ENCODE data around the gene KCTD21.
A peak's percentile ranks its signal among the peaks of the same experiment; 100 is the strongest.
"Not testable (repeated sequence)": the region's sequence is repeated elsewhere in the genome, so short reads cannot be mapped to it uniquely, and the experiment has no call there.

KCTD21 gene, protein sequence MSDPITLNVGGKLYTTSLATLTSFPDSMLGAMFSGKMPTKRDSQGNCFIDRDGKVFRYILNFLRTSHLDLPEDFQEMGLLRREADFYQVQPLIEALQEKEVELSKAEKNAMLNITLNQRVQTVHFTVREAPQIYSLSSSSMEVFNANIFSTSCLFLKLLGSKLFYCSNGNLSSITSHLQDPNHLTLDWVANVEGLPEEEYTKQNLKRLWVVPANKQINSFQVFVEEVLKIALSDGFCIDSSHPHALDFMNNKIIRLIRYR

DNA sequence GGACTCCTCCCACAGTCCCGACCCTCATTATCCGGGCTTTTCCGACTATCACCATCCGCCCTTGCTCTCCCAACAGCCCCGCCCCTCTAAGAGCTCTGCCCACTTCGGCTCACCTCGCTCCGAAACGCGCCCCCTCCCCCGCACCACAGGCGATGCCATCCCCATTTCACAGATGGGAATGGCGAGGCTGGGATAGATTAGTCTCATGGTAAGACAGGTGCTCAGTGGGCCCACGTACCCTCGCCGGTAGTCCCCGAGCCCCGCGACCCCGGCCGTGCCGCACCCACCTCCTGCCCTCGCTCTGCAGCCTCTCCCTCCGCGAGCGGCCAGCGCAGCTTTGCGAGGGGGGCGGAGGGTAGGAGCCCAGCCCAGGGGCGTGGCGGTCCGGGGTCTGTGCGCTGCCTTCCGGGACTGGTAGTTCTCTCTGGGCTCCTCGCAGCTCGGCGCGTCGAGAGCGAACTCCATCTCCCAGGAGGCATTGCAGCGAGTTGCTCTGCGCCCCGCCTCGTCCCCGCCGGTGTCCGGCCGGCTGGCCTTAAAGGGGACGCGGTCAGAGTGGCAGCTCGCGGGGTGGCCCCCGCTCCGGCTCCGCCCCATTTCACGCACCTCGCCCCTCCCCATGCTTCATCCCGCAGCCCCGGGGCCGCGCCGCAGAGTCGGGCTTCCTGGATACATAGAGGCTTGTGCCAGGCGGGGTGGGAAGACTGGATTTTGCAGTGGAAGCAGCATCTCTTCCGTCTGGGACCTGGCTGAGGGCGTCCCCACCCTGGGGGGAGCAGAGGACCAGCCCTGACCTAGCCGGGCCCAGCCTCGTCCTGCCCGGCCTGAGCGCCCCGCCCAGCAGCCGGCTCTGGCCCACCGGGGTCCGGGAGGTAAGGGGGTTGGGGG lies at the start of gene KCTD21, which contains the start of gene USP35:
KCTD21 (minus strand) TSS at position 341 of the 888 bp plus-strand sequence. CDS start 14,072 bp downstream, outside the sequence.
USP35 (plus strand) TSS at position 634 of the 888 bp plus-strand sequence. CDS start 7,327 bp downstream, outside the sequence.
- ChIA-PET POLR2A (interaction anchor here (0.6 to 0.7 kb wide), 2 partner anchors 139 to 706 kb away, joined by 7 to 10 read pairs; no protein-coding TSS in a partner anchor), CTCF (interaction anchor here (0.8 to 1.9 kb wide), 5 partner anchors 13 to 232 kb away, joined by 3 to 6 read pairs (median 4); no protein-coding TSS in a partner anchor)
- peak; percentile 98 for DNase-seq (ENCODE audit: extremely low spot score)
- TF ChIP-seq, protein P1, sequence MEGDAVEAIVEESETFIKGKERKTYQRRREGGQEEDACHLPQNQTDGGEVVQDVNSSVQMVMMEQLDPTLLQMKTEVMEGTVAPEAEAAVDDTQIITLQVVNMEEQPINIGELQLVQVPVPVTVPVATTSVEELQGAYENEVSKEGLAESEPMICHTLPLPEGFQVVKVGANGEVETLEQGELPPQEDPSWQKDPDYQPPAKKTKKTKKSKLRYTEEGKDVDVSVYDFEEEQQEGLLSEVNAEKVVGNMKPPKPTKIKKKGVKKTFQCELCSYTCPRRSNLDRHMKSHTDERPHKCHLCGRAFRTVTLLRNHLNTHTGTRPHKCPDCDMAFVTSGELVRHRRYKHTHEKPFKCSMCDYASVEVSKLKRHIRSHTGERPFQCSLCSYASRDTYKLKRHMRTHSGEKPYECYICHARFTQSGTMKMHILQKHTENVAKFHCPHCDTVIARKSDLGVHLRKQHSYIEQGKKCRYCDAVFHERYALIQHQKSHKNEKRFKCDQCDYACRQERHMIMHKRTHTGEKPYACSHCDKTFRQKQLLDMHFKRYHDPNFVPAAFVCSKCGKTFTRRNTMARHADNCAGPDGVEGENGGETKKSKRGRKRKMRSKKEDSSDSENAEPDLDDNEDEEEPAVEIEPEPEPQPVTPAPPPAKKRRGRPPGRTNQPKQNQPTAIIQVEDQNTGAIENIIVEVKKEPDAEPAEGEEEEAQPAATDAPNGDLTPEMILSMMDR (IDR thresholded peaks at IDR 0.05; ENCODE audit: control extremely low read depth, extremely low read depth, low read depth, missing control alignments): no peak

DNA sequence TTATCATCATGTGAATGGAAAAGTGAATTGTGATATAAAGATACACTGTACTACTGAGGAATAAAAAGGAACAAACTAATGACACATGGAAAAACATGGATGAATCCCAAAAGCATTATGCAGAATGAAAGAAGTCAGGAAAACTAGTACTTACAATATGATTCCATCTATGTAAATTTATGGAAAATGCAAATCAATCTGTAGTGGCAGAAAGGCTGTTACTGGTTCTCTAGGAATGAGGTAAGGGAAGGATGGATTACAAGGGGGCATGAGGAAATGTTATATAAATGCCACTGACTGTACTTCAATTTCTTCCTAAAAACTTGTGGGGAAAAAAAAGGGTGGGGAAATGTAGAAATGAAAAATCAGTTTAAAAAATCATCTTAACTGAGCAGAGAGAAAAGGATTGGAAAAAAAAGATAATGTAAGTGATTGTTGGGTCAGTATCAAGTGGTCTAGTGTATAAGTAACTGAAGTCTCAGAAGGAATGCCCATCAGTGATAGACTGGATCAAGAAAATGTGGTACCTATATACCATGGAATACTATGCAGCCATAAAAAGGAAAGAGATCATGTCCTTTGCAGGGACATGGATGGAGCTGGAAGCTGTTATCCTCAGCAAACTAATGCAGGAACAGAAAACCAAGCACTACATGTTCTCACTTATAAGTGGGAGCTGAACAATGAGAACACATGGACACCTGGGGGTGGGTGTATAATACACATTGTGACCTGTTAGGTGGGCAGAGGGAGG lies 49.0 kb upstream of the KCTD21 start:
- CTCF ChIA-PET: interaction anchor here (1.1 to 1.4 kb wide), 4 partner anchors 9 to 179 kb away, joined by 3 to 8 read pairs (median 3); no protein-coding TSS in a partner anchor
- DNase-seq (ENCODE audit: extremely low spot score): no peak
- POLR2A ChIA-PET: no interaction called here
- TF ChIP-seq, protein P1 (IDR thresholded peaks at IDR 0.05; ENCODE audit: control extremely low read depth, extremely low read depth, low read depth, missing control alignments): no peak

DNA sequence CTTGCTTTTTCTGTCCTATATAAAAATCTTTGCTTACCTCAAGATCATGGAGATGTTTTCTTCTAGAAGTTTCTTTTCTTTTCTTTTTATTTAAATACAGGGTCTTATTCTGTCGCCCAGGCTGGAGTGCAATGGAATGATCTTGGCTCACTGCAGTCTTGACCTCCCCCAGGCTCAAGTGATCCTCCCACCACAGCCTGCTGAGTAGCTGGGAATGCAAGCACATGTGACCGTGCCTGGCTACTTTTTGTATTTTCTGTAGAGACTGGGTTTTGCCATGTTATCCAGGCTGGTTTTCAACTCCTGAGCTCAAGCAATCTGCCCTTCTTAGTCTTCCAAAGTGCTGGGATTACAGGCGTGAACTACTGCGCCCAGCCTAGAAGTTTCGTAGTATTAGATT lies 45.6 kb upstream of the KCTD21 start:
- TF ChIP-seq, protein P1 (IDR thresholded peaks at IDR 0.05; ENCODE audit: control extremely low read depth, extremely low read depth, low read depth, missing control alignments): no peak
- POLR2A ChIA-PET: no interaction called here
- CTCF ChIA-PET: no interaction called here
- DNase-seq (ENCODE audit: extremely low spot score): no peak

DNA sequence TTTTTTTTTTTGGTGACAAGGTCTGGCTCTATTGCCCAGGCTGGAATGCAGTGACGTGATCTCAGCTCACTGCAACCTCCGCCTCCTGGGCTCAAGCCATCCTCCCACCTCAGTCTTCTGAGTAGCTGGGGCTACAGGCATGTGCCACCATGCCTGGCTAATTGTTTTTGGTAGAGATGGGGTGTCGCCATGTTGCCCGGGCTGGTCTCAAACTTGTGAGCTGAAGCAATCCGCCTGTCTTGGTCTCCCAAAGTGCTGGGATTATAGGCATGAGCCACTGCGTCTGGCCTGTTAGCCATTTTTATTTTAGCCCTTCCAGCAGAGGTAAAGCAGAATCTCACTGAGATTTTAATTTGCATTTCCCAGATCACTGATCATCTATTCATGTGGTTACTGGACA lies 44.6 kb upstream of the KCTD21 start:
- CTCF ChIA-PET; DNase-seq (ENCODE audit: extremely low spot score); POLR2A ChIA-PET: not testable (repeated sequence)

DNA sequence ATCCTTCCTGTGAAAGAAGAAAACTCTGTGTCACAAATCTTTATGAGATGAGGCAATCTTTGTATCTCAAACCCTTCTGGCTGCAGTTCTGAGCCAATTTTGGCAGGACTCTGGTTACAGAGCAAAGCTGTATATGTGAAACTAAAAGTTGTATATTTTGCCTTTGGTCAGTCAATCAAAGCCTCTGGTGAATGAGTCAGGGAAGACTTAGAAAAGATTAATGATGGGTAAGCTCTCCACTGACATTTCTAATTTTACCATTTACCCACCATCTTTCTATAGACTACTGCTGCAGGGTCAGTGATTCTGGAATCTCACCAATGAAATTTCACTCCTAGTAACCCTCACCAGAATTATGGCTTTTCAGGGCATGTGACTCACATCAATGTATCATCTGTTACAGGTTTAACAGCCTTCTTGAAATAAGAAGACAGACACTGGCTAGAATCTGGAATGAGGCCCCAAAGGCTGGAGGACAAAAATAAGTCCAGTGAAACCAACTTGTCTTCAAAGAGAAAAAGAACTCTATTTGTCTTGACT lies 43.6 kb upstream of the KCTD21 start:
- POLR2A ChIA-PET: no interaction called here
- no peak for DNase-seq (ENCODE audit: extremely low spot score)

DNA sequence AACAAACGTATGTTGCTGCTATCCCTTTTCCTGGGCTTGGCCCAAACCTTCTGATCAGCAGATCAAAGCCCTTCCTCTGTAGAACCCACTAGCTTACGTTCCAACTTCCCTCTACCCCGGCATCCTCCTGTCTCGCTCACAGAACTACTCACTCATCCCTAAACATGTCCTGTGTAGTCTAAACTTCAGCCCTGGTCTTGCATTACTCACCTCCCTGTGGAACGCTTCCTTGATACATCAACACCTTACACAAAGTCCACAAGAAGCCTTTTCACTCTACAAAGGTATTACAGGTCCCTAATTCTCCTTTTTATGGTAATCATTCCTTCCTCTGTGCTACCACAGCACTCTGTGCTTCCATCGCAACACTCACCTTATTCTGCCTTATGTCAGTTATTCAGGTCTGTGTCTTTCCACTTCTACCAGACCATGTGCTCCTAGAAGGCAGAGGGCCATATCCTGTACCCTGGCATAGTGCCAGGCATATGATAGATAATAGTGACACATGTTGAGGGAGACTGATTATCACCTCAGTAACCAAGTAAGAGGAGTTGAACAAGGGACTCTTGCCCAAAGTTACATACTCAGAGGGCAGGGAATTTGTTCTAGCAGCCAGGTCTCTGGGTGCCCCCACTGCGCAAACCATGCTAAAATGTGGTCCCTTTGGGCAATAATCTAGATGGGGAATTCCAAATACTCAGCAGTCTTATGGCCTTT lies 41.9 kb upstream of the KCTD21 start:
- POLR2A ChIA-PET: no interaction called here
- no peak for DNase-seq (ENCODE audit: extremely low spot score)
- TF ChIP-seq, protein P1 (IDR thresholded peaks at IDR 0.05; ENCODE audit: control extremely low read depth, extremely low read depth, low read depth, missing control alignments): no peak
- CTCF ChIA-PET: interaction anchor here (2.8 to 5.9 kb wide), 2 partner anchors 10 to 335 kb away, joined by 12 to 89 read pairs; no protein-coding TSS in a partner anchor

More for the DNA sequence above, 43.6 kb upstream of the KCTD21 start:
- TF ChIP-seq, protein P1 (IDR thresholded peaks at IDR 0.05; ENCODE audit: control extremely low read depth, extremely low read depth, low read depth, missing control alignments): no peak
- CTCF ChIA-PET: interaction anchor here (1.0 to 1.5 kb wide), 3 partner anchors 20 to 333 kb away, joined by 3 to 4 read pairs (median 3); no protein-coding TSS in a partner anchor
